ENCODE data around the gene AOC1. TPM values are rescaled to one million over a fixed set of nuclear protein-coding genes. Genes with fewer than 3 reads are reported as not detected.

Gene AOC1
- total RNA-seq, 3 donors from 2014 or later, result 249 to 756 (median 606) TPM

DNA sequence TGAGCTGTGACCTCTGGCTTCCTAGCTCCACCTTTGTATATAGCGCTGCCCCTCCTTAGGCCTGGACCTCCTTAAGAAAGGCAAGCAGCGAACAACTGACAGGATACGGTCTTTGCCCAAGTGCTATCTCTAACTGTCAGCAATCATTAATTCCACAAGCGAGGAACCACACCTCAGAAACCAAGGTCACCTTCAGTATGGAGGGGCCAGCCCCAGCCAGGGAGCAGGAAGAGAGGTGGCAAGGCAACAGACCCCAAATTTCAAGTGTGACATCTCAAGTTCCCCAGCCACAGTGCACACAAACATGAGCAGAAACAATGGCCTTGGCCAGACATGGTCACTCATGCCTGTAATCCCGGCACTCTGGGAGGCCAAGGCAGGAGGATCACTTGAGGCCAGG, 4.8 kb upstream of the AOC1 start:
- no peak for ATAC-seq
- no peak for DNase-seq
- no peaks in the 10 kb centered on the region for H3K9me3 ChIP-seq
- no peaks in the 10 kb centered on the region for H3K4me1 ChIP-seq (ENCODE audit: low read depth)
- TF ChIP-seq, protein P1, sequence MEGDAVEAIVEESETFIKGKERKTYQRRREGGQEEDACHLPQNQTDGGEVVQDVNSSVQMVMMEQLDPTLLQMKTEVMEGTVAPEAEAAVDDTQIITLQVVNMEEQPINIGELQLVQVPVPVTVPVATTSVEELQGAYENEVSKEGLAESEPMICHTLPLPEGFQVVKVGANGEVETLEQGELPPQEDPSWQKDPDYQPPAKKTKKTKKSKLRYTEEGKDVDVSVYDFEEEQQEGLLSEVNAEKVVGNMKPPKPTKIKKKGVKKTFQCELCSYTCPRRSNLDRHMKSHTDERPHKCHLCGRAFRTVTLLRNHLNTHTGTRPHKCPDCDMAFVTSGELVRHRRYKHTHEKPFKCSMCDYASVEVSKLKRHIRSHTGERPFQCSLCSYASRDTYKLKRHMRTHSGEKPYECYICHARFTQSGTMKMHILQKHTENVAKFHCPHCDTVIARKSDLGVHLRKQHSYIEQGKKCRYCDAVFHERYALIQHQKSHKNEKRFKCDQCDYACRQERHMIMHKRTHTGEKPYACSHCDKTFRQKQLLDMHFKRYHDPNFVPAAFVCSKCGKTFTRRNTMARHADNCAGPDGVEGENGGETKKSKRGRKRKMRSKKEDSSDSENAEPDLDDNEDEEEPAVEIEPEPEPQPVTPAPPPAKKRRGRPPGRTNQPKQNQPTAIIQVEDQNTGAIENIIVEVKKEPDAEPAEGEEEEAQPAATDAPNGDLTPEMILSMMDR (IDR thresholded peaks at IDR 0.05), result no peak
- H3K4me3 ChIP-seq, result no peak overlapping the region
- intact Hi-C loops (cut with DNase I, micrococcal nuclease), result no loop called here
- no peaks in the 10 kb centered on the region for H3K36me3 ChIP-seq (ENCODE audit: low read depth)

GRCh38 chr7:150848111-150848510, 4.2 kb upstream of the AOC1 start:
- Histone ChIP-seq H3K4me3 (no peak overlapping the region), H3K4me1 (ENCODE audit: low read depth) (no peaks in the 10 kb centered on the region), H3K36me3 (ENCODE audit: low read depth) (no peaks in the 10 kb centered on the region), H3K9me3 (no peaks in the 10 kb centered on the region)
- TF ChIP-seq, protein P1 (IDR thresholded peaks at IDR 0.05), result no peak
- DNase-seq (no peak), ATAC-seq (no peak)
- intact Hi-C loops (cut with DNase I, micrococcal nuclease), result no loop called here

- Histone ChIP-seq H3K36me3 (ENCODE audit: low read depth) (no peaks in the 10 kb centered on the region), H3K4me3 (no peak overlapping the region), H3K9me3 (no peaks in the 10 kb centered on the region), H3K4me1 (ENCODE audit: low read depth) (no peaks in the 10 kb centered on the region)
- ATAC-seq, result no peak
- no peak for DNase-seq
- intact Hi-C loops (cut with DNase I, micrococcal nuclease), result no loop called here
- TF ChIP-seq, protein P1 (IDR thresholded peaks at IDR 0.05), result no peak
Observed at GRCh38 chr7:150848561-150849115, 3.7 kb upstream of the AOC1 start.

DNA sequence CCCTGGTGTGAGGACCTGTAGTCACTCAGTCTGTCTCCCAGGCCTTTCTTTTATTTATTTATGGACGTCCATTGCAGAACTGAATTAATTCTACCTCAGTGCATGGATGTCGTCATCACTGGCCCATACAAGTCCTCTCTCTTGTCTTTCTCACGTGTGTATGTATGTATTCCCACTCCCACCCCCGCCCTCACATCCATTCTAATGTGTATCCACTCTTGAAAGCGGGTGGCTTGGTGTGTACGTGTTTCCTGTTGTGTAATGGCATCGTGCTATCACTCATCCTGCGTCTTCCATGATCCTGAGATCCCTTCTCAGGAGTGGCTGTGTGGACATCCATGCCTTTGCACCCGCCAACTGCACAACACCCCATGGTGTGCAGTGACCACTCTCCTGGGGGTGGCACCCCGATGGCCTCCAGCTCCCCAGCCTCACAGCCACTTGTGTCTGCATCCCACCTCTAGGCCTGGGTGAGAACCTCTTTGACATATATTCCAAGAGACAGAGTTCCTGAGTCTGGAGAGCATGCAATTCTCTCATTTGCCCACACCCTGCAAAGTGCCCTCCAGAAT, 3.0 kb upstream of the AOC1 start:
- Histone ChIP-seq H3K9me3 (no peaks in the 10 kb centered on the region), H3K4me3 (no peak overlapping the region), H3K4me1 (ENCODE audit: low read depth) (no peaks in the 10 kb centered on the region), H3K36me3 (ENCODE audit: low read depth) (no peaks in the 10 kb centered on the region)
- ATAC-seq (no peak), DNase-seq (no peak)
- TF ChIP-seq, protein P1 (IDR thresholded peaks at IDR 0.05), result no peak
- intact Hi-C loops (cut with DNase I, micrococcal nuclease), result no loop called here

DNA sequence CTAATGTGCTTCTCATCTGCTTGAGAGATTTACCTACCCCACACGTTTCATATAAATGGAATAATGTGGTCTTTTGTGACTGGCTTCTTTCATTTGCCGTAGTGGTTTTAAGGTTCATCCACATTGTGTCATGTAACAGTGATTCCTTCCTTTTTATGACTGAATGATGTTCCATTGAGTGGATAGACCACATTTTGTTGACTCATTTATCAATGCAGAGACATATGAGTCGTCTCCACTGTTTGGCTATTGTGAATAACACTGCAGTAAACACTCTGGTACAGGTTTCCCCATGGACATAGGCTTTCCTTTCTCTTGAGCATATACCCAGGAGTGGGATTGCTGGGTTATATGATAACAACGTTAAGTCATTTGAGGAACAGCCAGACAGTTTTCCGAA, 2.0 kb upstream of the AOC1 start:
- ATAC-seq, result no peak
- TF ChIP-seq, protein P1 (IDR thresholded peaks at IDR 0.05), result no peak
- no peak for DNase-seq
- Histone ChIP-seq H3K36me3 (ENCODE audit: low read depth) (no peaks in the 10 kb centered on the region), H3K4me1 (ENCODE audit: low read depth) (no peaks in the 10 kb centered on the region), H3K4me3 (no peak overlapping the region), H3K9me3 (no peaks in the 10 kb centered on the region)
- intact Hi-C loops (cut with DNase I, micrococcal nuclease), result no loop called here
